GM18519 (cell line): ENCODE results near the gene FYCO1.

Source experiments
- ATAC-seq: cut with Tn5 transposase; IDR thresholded peaks from one replicate; pipeline ENCODE4 v1.9.1; 2021; ENCODE audit warnings: mild to moderate bottlenecking, moderate library complexity; ENCODE audit not compliant: unreplicated experiment, low FRiP score

FYCO1 gene

GRCh38 chr3:45966950-45967640 lies 28.5 kb downstream of the FYCO1 start:
- no peak for ATAC-seq

DNA sequence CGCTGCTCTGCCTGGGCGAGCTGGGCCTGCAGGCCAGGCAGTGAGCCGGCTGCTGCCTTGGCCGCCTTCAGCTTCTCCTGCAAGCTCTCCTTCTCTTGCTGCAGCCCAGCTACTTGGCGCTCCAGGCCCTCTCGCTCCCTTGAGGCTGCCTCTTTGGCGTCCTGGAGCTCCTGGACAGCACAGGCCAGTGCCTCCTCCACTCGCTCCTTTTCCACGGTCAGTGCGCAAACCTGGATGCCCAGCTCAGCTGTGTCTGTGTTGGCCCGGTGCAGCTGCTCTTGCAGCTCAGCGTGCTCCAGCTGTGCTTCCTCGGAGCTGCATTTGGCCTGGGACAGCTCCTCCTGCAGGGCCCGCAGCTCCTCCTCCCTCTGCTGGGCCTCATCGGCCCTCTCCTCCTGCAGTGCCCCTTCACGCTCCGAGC lies 29.2 kb downstream of the FYCO1 start:
- no peak for ATAC-seq

DNA sequence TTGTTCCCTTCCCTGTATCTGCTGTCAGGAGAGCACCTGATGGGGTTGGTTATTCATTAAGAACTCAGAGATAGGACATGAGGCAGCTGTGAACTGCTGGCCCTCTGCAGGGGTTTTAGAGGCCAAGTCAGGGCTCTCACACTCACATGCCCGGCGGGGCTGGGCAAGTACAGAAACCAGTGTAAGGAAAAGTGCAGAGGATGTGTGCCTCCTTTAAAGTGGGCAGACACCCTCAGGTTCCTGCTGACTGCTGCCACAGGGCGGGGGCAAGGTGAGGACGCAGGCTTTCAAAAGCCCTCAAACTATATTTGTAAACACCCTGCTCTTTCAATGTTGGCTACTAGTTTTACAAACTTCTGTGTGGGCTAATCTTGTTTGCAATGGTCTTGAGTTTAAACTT lies 30.0 kb downstream of the FYCO1 start:
- ATAC-seq: no peak

- ATAC-seq: no peak
These were observed 30.4 kb downstream of the FYCO1 start for GRCh38 chr3:45965253-45965652.

DNA sequence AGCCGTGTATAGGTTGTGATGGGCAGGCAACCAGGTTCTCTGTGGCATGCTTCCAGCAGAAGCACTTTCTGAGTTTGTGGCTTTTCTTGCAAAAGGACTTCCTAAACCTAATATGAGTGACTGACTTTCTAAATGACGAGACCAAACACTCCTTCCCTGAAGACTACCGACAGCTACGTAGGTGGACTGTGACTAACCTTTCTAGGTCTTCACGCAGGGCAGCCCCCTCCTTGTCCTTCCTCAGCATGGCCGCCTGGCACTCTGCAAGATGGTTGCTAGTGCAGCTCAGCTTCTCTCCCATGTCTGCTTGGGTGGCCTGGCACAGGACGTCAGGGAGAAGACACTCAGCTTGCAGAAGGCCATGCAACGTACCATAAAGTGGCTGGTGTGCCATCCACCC lies 31.5 kb downstream of the FYCO1 start:
- no peak for ATAC-seq

- no peak for ATAC-seq
These were observed 33.6 kb downstream of the FYCO1 start for GRCh38 chr3:45962033-45962432.

DNA sequence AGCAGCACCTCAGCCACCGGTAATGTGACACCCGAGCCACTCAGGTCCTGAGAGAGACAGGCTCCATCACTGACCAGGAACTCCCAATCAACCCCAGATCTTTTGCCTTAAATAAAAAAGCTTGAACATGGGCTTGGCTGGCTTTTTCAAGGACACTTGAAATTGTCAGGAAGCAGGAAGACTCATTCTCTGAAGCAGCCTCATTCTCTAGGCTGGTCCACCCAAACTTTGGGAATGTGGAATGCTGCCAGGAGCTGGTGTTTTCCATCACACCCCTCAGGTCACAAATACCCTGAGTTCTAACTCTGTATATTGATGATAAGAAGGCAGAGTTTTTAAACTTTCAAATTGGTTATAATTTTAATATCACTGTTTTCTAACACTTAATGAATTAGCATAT lies 35.3 kb downstream of the FYCO1 start:
- ATAC-seq: no peak

DNA sequence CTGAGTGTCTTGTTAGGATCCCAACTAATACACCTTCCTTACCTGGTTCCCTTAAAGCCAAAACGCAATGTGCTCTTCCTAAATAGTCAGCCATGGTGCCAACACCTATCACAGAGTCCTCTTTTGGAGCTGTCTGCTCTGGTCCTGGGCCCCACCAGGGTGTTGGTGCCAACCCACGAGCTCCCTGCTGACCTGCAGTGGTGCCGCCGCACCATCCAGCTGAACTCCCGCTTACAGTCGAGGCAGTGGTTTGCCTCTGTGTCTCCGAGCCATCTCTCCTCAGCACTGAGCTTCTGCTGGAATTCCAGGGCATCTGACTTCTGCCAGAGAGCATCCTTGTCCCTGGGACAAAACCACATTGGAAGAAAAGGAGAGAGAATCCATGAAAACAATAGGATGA lies 36.4 kb downstream of the FYCO1 start:
- ATAC-seq: no peak

DNA sequence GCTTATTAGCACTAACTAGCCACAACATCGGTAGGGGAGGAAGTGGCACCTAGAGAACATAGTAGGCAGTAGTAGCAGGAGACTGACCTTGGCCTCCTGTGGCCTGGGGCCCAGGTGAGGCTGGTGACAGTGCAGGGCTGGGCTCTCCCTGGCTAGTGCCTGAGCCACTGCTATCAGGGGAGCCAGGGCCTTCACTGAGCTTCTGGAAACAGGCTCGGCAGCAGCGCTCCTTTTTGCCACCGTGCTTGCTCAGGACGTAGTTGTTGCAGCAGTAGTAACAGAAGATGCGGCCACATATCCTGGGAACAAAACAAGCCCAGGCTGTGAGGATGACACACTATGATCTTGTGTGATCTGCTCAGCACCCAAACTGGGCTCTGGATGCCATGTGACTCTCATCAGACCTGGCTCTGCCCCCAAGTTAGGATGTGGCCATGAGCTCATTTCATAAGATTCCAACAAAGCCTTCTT lies 37.3 kb downstream of the FYCO1 start:
- no peak for ATAC-seq

DNA sequence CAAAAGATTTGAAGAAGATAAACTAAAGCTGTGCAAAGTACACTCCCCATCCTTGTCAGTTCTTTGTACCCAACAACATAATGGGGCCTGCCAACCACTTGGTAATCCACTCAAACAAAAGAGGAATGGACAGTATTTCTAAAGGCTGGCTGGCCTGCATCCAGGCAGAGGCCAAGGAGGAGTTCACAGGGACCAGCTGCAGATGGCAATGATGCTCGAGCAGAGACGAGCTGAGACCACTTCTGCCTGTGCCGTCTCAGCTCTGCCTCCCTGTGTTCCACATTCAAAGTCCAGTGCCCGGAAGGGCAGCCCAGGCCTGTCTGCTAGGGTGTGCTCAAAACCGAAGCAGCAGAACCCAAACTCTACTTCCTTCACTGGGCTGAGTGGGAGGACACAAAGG lies 38.0 kb downstream of the FYCO1 start:
- no peak for ATAC-seq

DNA sequence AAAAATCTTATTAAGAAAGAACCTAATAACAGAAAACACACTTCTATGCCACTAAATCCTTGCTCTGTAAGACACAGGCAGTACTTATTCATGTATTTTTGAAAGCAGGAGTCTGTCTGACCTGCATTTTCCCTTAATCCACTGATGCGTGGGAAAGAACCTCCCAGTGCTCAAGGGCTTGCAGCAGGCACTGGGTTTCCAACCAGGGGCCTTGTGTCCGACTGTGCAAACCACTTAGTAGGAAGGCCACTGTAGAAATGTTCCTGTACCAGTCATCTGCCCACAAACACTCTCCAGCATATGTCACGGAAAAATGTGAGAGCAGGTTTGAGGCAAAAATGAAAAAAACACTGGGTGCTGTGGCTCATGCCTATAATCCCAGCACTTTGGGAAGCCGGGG lies 39.9 kb downstream of the FYCO1 start:
- ATAC-seq: no peak

GRCh38 chr3:45955017-45955647 lies 40.5 kb downstream of the FYCO1 start:
- ATAC-seq: no peak

DNA sequence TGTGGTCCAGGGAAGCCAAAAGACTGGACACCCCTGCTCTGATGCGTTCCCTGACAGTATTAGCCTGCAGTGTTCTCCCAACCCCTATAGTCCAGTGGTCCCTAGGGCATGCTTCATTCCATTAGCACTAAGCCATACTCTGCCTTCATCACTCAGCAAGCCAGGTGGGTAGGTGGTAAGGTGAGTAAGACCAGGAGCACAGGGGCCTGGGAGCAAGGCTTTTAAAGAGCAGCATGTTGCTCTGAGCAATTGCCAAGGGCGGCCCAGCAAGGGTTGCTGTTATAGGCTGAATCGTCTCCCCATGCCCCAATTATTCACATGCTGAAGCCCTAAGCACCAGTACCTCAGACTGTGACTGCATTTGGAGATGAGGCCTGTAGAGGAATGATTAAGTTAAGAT lies 41.3 kb downstream of the FYCO1 start:
- ATAC-seq: no peak

GRCh38 chr3:45953536-45953935 lies 42.1 kb downstream of the FYCO1 start:
- no peak for ATAC-seq

GRCh38 chr3:45952456-45952855 lies 43.2 kb downstream of the FYCO1 start:
- ATAC-seq: no peak

GRCh38 chr3:45951946-45952345 lies 43.7 kb downstream of the FYCO1 start:
- ATAC-seq: no peak

- no peak for ATAC-seq
These were observed 44.7 kb downstream of the FYCO1 start for GRCh38 chr3:45950686-45951600.

DNA sequence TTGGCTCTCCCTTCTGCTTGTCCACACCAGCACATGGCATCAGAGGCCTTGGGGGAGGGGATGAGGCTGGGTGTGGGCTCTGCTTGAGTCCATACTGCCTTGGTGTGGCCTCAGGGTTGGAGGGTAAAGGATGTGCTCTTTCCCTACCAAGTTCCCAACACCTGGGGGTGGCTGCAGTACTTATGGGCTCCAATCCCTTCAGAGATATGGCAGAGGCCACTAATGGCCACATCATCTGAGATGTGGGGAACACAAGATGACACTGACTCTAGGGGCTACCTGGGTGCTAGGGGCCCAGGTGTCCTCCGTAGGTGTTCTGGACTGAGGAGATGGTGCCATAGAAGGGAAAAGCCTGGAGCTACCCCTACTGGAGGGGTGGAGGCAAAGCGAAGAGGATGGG lies 45.5 kb downstream of the FYCO1 start:
- ATAC-seq: no peak

DNA sequence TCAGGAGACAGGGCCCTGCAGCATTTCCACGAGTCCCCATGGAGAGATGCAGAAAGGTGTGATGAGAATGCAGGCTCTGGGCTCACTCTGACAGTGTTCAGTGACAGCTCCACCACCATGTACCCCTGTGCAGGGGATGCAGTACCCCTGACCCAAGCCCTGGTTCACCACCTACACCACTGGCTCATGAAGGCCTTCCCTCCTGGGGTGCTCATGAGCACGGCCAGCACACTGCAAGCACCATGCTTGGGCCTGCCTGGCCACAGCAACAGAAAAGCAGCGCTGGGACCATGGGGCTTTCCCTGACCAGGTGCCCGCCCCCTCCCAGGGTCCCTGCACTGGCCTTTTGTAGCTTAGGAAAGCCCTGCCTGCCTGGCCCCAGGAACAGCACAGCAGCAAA lies 46.2 kb downstream of the FYCO1 start:
- ATAC-seq: no peak

- no peak for ATAC-seq
These were observed 46.7 kb downstream of the FYCO1 start for GRCh38 chr3:45948881-45949280.

DNA sequence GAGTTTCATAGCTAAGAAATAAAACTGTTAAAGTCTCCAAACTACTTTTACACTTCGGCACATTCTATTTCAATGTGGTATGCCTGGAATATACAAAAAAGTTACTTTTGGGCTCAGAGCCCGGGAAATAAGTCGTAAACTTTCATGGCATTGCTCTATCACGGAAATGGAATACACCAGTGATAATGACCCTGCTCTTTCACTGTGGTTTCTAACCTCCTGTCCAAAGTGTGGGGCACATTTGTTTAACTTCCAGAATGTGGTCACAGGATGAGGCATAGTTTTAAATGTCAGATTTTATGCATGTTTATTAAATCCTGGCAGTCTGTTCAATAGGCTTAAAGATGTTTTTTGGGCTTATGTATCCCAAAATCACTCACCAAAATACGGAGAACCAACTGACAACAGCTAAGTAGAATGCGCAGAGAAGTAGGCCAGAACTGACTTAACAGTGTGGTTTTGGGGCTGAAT lies 47.3 kb downstream of the FYCO1 start:
- no peak for ATAC-seq
